BLaER1 treated with 17β-estradiol and CSF1 and Interleukin-3, amounts not matched to agents 10 nM and 100 nM (cell line): ENCODE results near the gene NTRK3.

ENCODE experiments used
- H3K27ac ChIP-seq, 11 experiments: shearing (Covaris generic); formaldehyde crosslinking; 2 replicates each; pipeline ENCODE4 v1.8.1; 2022
- H3K27me3 ChIP-seq, 11 experiments: shearing (Covaris generic); formaldehyde crosslinking; 2 replicates each; pipeline ENCODE4 v1.8.1; 2022
- H3K36me3 ChIP-seq, 11 experiments: shearing (Covaris generic); formaldehyde crosslinking; 2 replicates each; pipeline ENCODE4 v1.8.1; 2022
- H3K4me1 ChIP-seq, 10 experiments: shearing (Covaris generic); formaldehyde crosslinking; 2 replicates each; pipeline ENCODE4 v1.8.1; 2022
- H3K4me2 ChIP-seq, 11 experiments: shearing (Covaris generic); formaldehyde crosslinking; 2 replicates each; pipeline ENCODE4 v1.8.1; 2022
- H3K4me3 ChIP-seq, 10 experiments: shearing (Covaris generic); formaldehyde crosslinking; 2 replicates each; pipeline ENCODE4 v1.8.1; 2022
- H3K9ac ChIP-seq, 11 experiments: shearing (Covaris generic); formaldehyde crosslinking; 2 replicates each; pipeline ENCODE4 v1.8.1; 2022
- H3K9me3 ChIP-seq, 11 experiments: shearing (Covaris generic); formaldehyde crosslinking; replicated peaks in 1 of 11; 2 replicates each; pipeline ENCODE4 v1.8.1; 2022
- H4K20me1 ChIP-seq, 11 experiments: shearing (Covaris generic); formaldehyde crosslinking; 2 replicates each; pipeline ENCODE4 v1.8.1; 2022
- Cebpa-rat ChIP-seq, 11 experiments: shearing (Covaris generic); IDR thresholded peaks; 2 replicates each; pipeline ENCODE4 v1.8.1; 2022

NTRK3 gene

GRCh38 chr15:87901926-87902690, 354.4 kb downstream of the NTRK3 start:
- Histone ChIP-seq H3K9ac (no peak overlapping the region), H3K27ac (peak overlapping the region in 2 of 11 experiments; percentile 2 to 24; a peak in 1 of 22 replicates), H4K20me1 (no peaks in the 10 kb centered on the region), H3K9me3 (no peaks in the 10 kb centered on the region), H3K4me2 (peak overlapping the region in 3 of 11 experiments; percentile 1 to 23 (median 9); a peak in 4 of 22 replicates), H3K27me3 (no peaks in the 10 kb centered on the region), H3K4me3 (no peak overlapping the region), H3K4me1 (peaks cover 0 to 16% (median 3%) of the 10 kb centered on the region in 10 experiments; a peak in 7 of 20 replicates), H3K36me3 (no peaks in the 10 kb centered on the region)
- TF ChIP-seq Cebpa-rat (IDR thresholded peaks at IDR 0.05): no peak

DNA sequence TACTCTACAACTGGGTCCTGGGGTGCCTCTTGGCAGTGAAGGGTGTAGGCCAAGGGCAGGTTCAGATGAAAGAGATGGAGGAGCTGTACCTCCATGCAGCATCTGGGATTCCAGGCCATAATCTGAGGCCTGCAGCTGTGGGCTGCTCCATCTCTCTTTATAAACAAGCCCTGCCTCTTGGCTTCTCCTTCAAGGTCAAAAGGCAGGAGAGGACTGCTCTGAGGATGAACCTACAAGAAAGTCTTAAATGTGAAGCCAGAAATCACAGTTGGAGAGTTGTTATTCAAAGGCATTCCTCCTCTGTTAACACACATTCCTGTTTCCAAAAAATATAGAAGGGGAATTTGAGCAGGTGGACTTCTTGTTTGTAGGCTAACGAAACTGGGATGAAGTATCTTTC, 355.5 kb downstream of the NTRK3 start:
- Histone ChIP-seq H3K36me3 (no peaks in the 10 kb centered on the region), H4K20me1 (no peaks in the 10 kb centered on the region), H3K27me3 (no peaks in the 10 kb centered on the region), H3K9ac (no peak overlapping the region), H3K4me1 (peaks cover 0 to 16% (median 3%) of the 10 kb centered on the region in 10 experiments; a peak in 7 of 20 replicates), H3K27ac (no peak overlapping the region), H3K4me2 (no peak overlapping the region), H3K9me3 (no peaks in the 10 kb centered on the region), H3K4me3 (no peak overlapping the region)
- no peak for TF ChIP-seq Cebpa-rat (IDR thresholded peaks at IDR 0.05)

DNA sequence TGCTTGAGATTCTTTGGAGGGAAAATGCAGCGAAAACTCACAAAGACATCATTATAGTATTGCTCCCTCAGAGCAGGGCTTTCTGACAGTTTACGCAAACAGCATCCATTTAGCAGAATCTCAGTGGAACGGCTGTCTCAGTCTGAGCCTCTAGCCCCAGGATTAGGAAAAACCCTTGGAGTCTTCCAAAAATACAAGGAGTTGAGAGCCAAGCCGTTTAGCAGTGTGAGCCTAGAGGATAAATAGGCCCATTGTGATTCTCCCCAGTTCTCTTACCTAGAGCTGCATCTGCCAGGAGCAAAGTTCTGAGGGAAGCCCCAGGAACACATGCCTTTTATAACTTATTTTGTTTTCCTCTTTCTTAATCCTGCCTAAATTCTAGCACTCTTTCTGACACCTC, 359.6 kb downstream of the NTRK3 start:
- no peak for TF ChIP-seq Cebpa-rat (IDR thresholded peaks at IDR 0.05)
- H3K4me2 ChIP-seq: no peak overlapping the region
- no peak overlapping the region for H3K4me3 ChIP-seq
- H3K9ac ChIP-seq: no peak overlapping the region
- no peaks in the 10 kb centered on the region for H4K20me1 ChIP-seq
- no peaks in the 10 kb centered on the region for H3K36me3 ChIP-seq
- H3K9me3 ChIP-seq: no peaks in the 10 kb centered on the region
- H3K4me1 ChIP-seq: 0 out of 20 replicates have a peak, but pooled peaks cover 0 to under 1% (median 0%) of the 10 kb centered on the region in 10 experiments
- H3K27ac ChIP-seq: no peak overlapping the region
- no peaks in the 10 kb centered on the region for H3K27me3 ChIP-seq

DNA sequence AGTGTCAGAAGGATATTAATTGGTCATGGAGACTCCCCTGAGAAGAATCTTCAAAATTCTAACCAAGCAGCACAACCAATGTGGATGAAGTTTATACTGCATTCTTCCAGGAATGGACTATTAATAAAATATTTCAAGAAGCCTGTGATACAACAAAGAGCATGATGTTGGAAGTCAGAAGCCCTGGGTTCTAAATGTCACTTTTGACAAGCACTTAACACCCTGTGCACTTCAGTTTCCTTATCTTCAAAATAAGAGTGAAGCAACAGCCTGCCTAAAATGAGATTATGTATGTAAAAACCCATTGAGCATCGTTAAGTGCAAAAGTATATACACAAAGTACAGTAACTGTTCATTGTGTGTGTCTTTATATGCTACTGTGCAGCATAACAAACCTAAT, 369.4 kb downstream of the NTRK3 start:
- Histone ChIP-seq H3K9me3 (no peaks in the 10 kb centered on the region), H3K4me1 (no peaks in the 10 kb centered on the region), H3K27ac (no peak overlapping the region), H3K27me3 (no peaks in the 10 kb centered on the region), H3K4me2 (no peak overlapping the region), H3K9ac (no peak overlapping the region), H3K36me3 (no peaks in the 10 kb centered on the region), H4K20me1 (no peaks in the 10 kb centered on the region), H3K4me3 (no peak overlapping the region)
- no peak for TF ChIP-seq Cebpa-rat (IDR thresholded peaks at IDR 0.05)

DNA sequence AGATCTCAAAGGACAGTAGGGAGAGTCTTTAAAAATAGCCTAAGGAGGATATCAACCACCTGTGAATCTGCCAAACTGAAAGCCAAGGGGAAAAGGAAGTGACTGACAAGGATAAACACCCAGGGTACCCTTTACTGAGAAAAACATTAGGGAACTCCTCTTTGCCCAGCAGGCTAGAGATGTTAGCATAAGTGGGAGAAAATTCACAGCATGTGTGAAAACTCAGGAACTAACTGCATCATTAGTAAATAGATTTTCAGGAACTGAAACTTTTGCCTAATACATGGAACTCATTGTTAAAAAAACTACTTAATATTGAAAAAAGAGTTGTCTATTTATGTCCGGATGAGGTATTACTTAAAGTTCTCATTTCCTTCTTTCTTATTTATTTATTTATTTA, 375.5 kb downstream of the NTRK3 start:
- H3K36me3 ChIP-seq: no peaks in the 10 kb centered on the region
- H3K27me3 ChIP-seq: no peaks in the 10 kb centered on the region
- no peak for TF ChIP-seq Cebpa-rat (IDR thresholded peaks at IDR 0.05)
- no peaks in the 10 kb centered on the region for H3K9me3 ChIP-seq
- H3K4me3 ChIP-seq: no peak overlapping the region
- no peaks in the 10 kb centered on the region for H4K20me1 ChIP-seq
- no peak overlapping the region for H3K9ac ChIP-seq
- H3K4me1 ChIP-seq: peaks cover 11 to 40% (median 21%) of the 10 kb centered on the region in 10 experiments; a peak in 19 of 20 replicates
- H3K27ac ChIP-seq: peak overlapping the region in 6 of 11 experiments; percentile 1 to 29 (median 11); a peak in 5 of 22 replicates
- peak overlapping the region; percentile 35 to 82 (median 51); a peak in 20 of 22 replicates for H3K4me2 ChIP-seq

DNA sequence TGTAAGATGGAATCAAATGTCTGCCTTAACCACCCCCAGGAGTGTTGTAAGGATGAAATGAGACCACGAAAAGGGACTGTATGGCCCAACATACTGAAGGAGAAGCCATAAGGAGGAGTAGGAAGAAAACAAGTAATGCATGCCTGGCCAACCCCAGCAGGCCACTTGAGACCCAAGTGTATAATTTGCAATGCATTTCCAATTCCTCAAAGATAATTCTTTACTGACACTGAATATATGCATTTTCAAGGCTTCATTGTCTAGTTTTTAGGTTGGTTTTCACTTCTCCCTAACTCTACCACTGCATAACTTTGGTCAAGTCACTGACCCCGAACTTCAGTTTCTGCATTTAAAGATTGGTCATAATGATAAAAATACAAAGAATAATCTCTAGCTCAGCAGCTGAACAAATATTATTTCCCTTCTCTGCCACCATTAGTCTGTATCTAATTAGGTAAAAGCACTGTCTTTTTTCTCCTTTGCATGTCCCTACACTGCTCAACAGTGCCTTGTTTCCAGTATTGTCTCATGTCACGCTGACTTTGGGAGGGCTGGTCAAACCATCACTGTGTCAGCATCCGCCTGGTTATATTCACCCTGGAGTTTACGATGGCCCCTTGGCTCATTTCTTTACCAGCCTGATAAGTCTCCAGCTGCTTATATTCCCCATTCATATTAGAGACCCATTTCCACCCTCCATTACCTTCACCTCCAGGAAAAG, 378.6 kb downstream of the NTRK3 start:
- Histone ChIP-seq H4K20me1 (no peaks in the 10 kb centered on the region), H3K27me3 (no peaks in the 10 kb centered on the region), H3K36me3 (no peaks in the 10 kb centered on the region), H3K9ac (no peak overlapping the region), H3K4me3 (no peak overlapping the region), H3K9me3 (no peaks in the 10 kb centered on the region), H3K27ac (no peak overlapping the region), H3K4me2 (peak overlapping the region in 2 of 11 experiments; percentile 7 to 41; a peak in 2 of 22 replicates), H3K4me1 (peaks cover 26 to 58% (median 36%) of the 10 kb centered on the region in 10 experiments)
- TF ChIP-seq Cebpa-rat (IDR thresholded peaks at IDR 0.05): no peak

DNA sequence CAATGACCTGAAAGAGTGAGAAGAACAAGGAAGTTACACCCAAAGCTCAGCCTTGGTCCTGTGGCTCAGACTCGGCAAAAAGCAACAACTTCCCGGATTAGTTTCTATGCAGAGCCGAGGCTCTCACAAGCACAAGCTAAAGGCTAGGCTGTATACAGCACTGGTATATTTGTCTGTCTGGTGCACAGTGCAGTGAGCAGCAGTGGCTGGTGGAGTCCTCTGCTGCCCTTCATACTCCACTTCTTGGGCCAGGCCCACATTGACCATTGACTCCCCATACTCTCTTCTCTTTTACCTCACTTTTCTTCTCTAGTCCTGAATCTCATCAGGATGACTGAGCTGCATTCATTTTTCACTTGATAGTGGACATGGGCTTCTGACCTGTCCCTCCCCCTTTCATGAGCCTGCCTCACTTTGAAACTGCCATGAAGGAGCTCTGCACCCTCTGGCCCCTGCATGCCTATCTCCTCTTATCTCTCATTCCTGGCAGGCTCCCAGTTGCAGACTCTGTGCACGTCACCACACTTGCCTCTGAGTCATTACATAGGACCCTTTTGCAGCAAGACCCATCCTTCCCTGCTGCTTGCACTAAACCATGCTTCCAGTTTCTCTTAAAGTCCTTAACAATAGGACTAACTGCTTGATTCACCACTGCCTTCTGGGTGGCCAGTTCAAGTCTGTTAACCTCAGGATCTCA, 379.3 kb downstream of the NTRK3 start:
- H4K20me1 ChIP-seq: no peaks in the 10 kb centered on the region
- H3K36me3 ChIP-seq: no peaks in the 10 kb centered on the region
- H3K4me3 ChIP-seq: no peak overlapping the region
- H3K27ac ChIP-seq: no peak overlapping the region
- peak overlapping the region in 2 of 11 experiments; percentile 7 to 41; a peak in 3 of 22 replicates for H3K4me2 ChIP-seq
- no peak for TF ChIP-seq Cebpa-rat (IDR thresholded peaks at IDR 0.05)
- no peaks in the 10 kb centered on the region for H3K27me3 ChIP-seq
- H3K9ac ChIP-seq: no peak overlapping the region
- no peaks in the 10 kb centered on the region for H3K9me3 ChIP-seq
- H3K4me1 ChIP-seq: peaks cover 26 to 58% (median 36%) of the 10 kb centered on the region in 10 experiments

- no peaks in the 10 kb centered on the region for H3K9me3 ChIP-seq
- H3K4me3 ChIP-seq: no peak overlapping the region
- no peaks in the 10 kb centered on the region for H3K36me3 ChIP-seq
- no peaks in the 10 kb centered on the region for H3K27me3 ChIP-seq
- H4K20me1 ChIP-seq: no peaks in the 10 kb centered on the region
- H3K4me2 ChIP-seq: peak overlapping the region; percentile 39 to 78 (median 66)
- H3K9ac ChIP-seq: peak overlapping the region in 2 of 11 experiments; percentile 24 to 44; a peak in 2 of 22 replicates
- TF ChIP-seq Cebpa-rat (IDR thresholded peaks at IDR 0.05): no peak
- H3K27ac ChIP-seq: peak overlapping the region in 10 of 11 experiments; percentile 32 to 68 (median 43); a peak in 15 of 22 replicates
- peaks cover 15 to 42% (median 19%) of the 10 kb centered on the region in 10 experiments for H3K4me1 ChIP-seq
Observed at GRCh38 chr15:87874896-87875711, 381.4 kb downstream of the NTRK3 start.
